NAMALWA (cell line): ENCODE data around the gene REM2.
"Not testable (repeated sequence)": the region's sequence is repeated elsewhere in the genome, so short reads cannot be mapped to it uniquely, and the experiment has no call there.

ENCODE experiments used
- DNase-seq: peaks from one replicate; pipeline ENCODE4 v3.0.0-alpha.2; 2015; ENCODE audit warnings: low spot score

The REM2 gene

GRCh38 chr14:22896760-22897159 lies 13.7 kb downstream of the REM2 start:
- no peak for DNase-seq

GRCh38 chr14:22897357-22897756 lies 14.3 kb downstream of the REM2 start:
- DNase-seq: no peak

GRCh38 chr14:22898302-22899090 lies 15.5 kb downstream of the REM2 start:
- DNase-seq: no peak

GRCh38 chr14:22900081-22900799 lies 17.2 kb downstream of the REM2 start:
- peak; percentile 87 for DNase-seq

- DNase-seq: no peak
Measured at GRCh38 chr14:22901799-22902198, 18.8 kb downstream of the REM2 start.

GRCh38 chr14:22903742-22904087 lies 20.7 kb downstream of the REM2 start:
- DNase-seq: no peak

- no peak for DNase-seq
Measured at GRCh38 chr14:22905627-22906026, 22.6 kb downstream of the REM2 start.

- DNase-seq: no peak
Measured at GRCh38 chr14:22906073-22906472, 23.1 kb downstream of the REM2 start.

- no peak for DNase-seq
Measured at GRCh38 chr14:22907429-22907828, 24.4 kb downstream of the REM2 start.

- no peak for DNase-seq
Measured at GRCh38 chr14:22908601-22909000, 25.6 kb downstream of the REM2 start.

- DNase-seq: no peak
Measured at GRCh38 chr14:22910916-22911315, 27.9 kb downstream of the REM2 start.

- DNase-seq: not testable (repeated sequence)
Measured at GRCh38 chr14:22914836-22915235, 31.8 kb downstream of the REM2 start.

- DNase-seq: no peak
Measured at GRCh38 chr14:22915886-22916521, 33.0 kb downstream of the REM2 start.

- DNase-seq: peak; percentile 100
Measured at GRCh38 chr14:22918804-22919600, 36.0 kb downstream of the REM2 start, which contains the start of gene RBM23. Gene RBM23, minus strand, starts transcription at chr14:22919149.

- no peak for DNase-seq
Measured at GRCh38 chr14:22919601-22919921, 36.5 kb downstream of the REM2 start.

GRCh38 chr14:22920697-22921096 lies 37.7 kb downstream of the REM2 start:
- no peak for DNase-seq

- DNase-seq: no peak
Measured at GRCh38 chr14:22922294-22922693, 39.3 kb downstream of the REM2 start.

GRCh38 chr14:22923746-22924145 lies 40.7 kb downstream of the REM2 start:
- no peak for DNase-seq

GRCh38 chr14:22925513-22925912 lies 42.5 kb downstream of the REM2 start:
- no peak for DNase-seq

- no peak for DNase-seq
Measured at GRCh38 chr14:22926316-22926715, 43.3 kb downstream of the REM2 start.

GRCh38 chr14:22928237-22929103 lies 45.4 kb downstream of the REM2 start:
- no peak for DNase-seq
